ENCODE results near the gene INTU.
"Not testable (repeated sequence)": the region's sequence is repeated elsewhere in the genome, so short reads cannot be mapped to it uniquely, and the experiment has no call there.

Gene INTU

DNA sequence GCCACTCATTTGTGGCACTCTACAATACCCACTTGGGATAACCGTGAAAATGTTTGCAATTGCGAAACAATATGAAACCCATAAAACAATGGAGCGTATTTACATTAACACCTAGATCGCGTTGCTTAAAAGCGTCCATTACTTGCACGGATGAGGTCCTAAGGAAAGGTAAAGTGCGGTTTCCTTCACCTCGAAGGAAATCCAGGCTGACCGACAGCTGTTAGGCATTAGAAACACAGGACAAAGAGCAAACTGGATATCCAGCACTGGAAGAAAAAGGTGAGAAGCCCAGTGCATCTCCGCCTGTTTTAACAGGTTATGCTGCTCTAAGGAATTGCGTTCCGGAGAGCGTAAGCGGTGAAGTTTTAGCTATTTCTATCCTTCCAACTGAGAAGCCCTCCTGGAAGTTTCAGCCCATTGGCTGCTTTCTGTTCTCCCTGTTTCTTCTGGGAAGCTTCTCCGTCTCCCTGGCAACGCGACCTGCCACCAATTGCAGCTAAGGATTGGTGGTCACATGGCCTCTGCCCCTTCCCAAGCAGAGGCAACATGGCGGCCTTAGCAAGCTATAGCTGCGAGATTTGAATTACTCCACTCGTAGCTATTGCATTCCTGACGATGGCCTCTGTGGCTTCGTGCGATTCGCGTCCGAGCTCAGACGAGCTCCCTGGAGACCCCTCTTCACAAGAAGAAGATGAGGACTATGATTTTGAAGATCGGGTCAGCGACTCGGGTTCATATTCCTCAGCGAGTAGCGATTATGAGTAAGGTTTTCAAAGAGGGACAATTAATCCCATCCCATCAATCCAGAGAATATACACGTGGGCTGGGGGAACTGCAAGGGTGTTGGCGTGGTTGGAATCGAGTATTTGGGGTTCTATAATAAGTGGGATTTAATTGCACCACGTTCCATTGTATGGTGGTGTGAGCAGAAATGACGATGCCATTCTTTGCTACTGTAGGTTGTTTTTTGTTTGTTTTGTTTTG lies at the start of gene INTU:
Gene INTU (plus strand): TSS at position 538 of the 984 bp plus-strand sequence. CDS start 78 bp downstream, at position 616.
- DNase-seq (ENCODE audit: low read depth in 2 of 2) = no peak

DNA sequence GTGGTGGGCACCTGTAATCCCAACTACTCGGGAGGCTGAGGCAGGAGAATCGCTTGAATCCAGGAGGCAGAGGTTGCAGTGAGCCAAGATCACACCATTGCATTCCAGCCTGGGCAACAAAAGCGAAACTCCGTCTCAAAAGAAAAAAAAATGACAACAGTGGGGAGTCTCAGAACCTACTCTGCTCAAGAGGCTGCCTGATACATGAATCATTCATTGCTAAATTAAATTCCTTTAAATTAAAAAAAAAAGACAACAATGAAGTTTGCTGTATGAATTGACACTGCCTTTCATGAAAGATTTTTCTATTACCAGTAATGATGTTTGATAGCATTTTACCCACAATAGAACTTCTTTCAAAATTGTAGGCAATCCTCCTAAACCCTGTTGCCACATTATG lies 46.3 kb upstream of the INTU start:
- DNase-seq (ENCODE audit: low read depth in 2 of 2) = not testable (repeated sequence)

DNA sequence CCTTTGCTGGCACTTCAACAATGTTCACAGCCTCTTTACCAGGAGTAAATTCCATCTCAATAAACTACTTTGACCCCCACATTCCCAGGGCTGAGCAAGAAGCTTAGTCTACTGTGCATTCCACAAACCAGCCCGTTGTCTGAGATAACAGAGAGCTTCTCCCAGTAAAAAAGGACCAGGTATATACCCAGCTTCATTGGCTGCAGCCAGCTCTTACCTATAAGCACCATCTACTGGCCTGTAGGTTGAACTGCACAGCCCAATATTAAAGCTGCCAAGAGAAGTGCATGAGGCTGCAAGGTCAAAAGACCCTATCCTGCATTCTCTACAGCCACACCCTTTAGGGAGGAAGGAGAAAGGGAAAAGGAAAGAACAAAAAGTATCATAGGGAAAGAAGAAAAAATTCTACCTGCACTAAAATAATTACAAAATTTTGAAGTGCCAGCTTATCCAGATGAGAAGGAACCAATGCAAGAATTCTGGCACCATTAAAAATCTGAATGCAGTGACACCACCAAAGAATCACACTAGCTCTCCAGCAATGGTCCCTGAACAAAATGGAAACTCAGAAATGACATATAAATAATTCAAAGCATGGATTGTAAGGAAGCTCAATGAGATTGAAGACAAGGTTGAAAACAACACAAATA lies 45.7 kb upstream of the INTU start:
- DNase-seq (ENCODE audit: low read depth in 2 of 2) = no peak

DNA sequence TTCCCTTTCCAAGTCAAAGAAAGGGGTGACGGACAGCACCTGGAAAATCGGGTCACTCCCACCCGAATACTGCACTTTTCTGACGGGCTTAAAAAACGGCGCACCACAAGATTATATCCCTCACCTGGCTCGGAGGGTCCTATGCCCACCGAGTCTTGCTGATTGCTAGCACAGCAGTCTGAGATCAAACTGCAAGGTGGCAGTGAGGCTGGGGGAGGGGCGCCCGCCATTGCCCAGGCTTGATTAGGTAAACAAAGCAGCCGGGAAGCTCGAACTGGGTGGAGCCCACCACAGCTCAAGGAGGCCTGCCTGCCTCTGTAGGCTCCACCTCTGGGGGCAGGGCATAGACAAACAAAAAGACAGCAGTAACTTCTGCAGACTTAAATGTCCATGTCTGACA lies 43.6 kb upstream of the INTU start:
- DNase-seq (ENCODE audit: low read depth in 2 of 2) = not testable (repeated sequence)

DNA sequence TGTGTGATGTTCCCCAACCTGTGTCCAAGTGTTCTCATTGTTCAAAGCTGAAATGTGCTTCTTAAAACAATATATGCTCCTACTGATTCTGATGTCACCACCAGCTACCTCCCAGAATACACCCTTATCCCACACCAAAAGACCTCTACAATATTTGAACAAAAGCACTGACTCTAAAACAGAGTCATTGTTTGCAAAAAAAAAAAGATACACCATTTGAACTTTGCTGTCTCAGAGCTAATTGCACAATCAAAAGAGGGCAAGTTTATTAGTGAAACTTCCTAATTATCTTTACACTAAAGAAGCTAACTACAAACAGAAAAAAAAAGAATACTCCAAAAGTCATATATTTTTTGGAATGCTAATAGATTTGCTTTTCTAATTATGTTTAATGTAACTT lies 34.1 kb upstream of the INTU start:
- DNase-seq (ENCODE audit: low read depth in 2 of 2) = no peak

DNA sequence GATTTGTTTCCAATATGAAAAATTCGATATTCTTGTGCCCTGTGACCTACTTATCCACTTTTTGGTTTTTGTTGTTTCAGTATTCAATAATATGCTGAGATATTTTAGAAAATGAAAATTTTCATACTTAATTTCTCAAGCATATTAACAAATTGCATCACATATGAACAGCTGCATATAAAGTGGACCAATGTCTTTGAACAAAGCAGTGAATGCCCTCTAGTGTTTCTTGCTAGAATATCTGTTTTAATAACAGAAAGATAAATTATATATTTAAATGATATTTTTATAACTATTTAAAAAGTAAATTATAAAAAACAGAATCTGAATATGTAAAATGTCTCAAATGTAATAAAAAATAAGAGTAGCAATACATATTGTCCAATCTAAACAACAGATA lies 31.7 kb upstream of the INTU start:
- no peak for DNase-seq (ENCODE audit: low read depth in 2 of 2)

DNA sequence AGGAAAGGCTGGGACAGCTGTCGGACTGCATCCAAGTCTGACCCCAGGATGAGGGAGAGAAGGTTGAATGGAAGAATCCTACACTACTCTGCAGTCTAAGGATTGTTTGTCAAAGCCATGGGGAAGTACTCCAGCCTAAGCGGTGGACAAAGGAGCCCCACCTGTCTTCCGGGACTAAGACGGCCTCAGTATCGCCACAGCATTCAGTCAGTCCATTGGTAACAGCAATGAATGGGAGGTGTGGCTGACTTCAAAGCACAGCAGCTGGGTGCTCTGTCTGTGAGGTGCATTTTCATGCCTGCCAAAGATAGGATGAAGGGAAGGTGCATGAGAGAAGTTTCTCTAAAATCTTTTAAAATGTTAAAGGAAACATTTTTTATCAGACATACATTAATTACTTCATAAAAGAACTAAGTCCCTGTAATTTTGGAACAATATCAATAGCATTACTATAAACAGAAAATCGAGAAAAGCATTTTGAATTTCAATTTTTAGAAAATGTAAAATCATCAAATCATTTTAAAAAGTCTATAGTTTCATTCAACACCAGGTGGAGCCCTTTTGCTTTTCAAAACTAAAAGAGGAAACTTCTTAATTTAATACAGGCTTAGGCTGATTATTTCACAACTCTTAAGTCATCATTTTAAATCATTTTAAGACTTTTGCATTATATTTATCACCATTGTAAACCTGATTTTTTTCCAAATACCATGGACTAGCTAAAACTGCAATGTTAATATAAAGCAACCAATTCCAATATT lies 27.6 kb upstream of the INTU start:
- no peak for DNase-seq (ENCODE audit: low read depth in 2 of 2)

DNA sequence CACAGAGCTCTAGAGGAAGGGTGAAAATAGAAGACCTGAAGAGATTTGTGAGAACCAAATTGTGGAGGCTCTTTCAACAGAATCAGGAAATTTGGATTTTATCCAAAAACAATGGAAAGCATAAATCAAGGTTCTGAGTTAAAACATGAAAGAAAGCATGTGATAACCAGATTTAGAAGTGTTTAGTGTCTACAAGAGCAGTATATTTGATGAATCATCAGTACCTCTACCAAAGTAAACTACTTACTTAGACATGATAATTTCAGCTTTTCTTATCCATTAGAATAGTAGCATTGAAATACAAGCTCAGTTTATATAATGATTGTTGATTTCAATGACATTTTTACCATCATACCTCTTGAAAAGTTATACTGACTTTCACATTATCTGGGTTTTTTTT lies 25.9 kb upstream of the INTU start:
- DNase-seq (ENCODE audit: low read depth in 2 of 2) = no peak

DNA sequence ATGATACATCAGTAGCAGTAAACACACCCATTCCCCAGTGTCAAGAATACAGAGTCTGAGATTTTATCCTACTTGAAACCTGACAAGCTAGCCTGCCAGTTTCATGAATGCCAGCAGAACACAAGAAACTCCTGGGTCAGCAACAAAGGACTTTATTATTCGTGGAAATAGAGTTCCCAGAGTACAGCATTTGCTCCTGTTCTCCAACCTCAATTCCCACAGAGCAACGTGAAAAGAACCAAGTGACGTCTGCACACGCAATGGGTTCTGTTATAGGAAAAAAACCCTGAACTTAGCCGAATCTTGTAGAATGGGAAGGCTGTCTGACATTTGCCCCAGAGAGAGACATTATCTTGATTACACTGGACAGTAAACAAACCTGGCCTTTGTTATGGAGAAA lies 23.3 kb upstream of the INTU start:
- DNase-seq (ENCODE audit: low read depth in 2 of 2) = no peak

DNA sequence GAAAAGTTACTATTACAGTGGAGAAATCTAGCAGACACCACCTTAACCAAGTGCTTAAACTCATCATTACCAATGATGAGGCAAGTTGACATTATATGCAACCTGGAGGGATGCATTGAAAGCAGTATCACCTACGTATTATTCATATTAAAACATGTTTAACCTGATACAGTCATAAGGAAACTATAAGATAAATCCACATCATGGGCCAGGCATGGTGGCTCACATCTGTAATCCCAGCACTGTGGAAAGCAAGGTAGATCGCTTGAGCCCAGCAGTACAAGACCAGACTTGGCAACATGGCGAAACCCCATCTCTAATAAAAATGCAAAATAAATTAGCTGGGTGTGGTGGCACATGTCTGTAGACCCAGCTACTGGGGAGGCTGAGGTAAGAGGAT lies 22.3 kb upstream of the INTU start:
- no peak for DNase-seq (ENCODE audit: low read depth in 2 of 2)

DNA sequence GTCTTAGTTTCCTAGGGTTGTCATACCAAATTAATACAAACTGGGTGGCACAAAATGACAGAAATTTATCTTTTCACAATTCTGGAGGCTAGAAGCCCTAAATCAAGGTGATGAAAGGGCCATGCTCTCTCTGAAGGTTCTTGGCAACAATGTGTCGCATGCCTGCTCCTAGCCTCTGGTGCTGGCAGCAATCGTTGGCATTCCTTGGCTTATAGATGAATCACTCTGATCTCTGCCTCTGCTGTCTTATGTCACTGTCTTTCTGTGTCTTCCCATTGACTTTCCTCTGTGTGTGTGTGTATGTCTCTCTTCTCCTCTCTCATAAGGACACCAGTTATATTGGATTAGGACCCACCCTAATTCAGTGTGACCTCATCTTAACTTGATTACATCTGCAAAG lies 15.9 kb upstream of the INTU start:
- DNase-seq (ENCODE audit: low read depth in 2 of 2) = no peak

DNA sequence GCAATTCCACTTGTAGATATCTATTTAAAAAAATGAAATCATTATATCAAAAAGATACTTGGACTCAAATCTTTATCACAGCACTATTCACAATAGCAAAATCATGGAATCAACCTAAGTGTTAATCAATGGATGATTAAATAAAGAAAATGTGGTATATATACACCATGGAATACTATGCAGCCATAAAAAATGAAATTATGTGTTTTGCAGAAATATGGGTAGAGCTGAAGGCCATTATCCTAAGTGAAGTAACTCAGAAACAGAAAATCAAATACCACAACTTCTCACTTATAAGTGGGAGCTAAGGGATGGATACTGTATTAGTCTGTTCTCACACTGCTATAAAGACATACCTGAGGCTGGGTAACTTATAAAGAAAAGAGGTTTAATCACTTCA lies 14.3 kb upstream of the INTU start:
- DNase-seq (ENCODE audit: low read depth in 2 of 2) = no peak

DNA sequence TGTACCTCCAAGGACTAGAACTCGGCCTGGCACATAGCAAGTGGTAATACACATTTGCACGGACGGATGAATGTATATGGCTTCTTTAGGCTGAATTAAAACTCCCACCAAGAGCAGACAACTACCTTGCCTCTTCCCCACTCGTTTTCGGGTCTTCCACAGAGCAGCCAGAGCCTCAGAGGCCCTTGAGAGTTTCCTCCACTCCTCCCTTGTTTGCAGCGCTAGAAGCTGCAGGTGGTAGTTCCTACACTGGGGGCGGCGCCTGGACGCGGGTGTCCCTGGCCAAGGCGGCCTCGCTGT lies 10.2 kb upstream of the INTU start:
- DNase-seq (ENCODE audit: low read depth in 2 of 2) = no peak

DNA sequence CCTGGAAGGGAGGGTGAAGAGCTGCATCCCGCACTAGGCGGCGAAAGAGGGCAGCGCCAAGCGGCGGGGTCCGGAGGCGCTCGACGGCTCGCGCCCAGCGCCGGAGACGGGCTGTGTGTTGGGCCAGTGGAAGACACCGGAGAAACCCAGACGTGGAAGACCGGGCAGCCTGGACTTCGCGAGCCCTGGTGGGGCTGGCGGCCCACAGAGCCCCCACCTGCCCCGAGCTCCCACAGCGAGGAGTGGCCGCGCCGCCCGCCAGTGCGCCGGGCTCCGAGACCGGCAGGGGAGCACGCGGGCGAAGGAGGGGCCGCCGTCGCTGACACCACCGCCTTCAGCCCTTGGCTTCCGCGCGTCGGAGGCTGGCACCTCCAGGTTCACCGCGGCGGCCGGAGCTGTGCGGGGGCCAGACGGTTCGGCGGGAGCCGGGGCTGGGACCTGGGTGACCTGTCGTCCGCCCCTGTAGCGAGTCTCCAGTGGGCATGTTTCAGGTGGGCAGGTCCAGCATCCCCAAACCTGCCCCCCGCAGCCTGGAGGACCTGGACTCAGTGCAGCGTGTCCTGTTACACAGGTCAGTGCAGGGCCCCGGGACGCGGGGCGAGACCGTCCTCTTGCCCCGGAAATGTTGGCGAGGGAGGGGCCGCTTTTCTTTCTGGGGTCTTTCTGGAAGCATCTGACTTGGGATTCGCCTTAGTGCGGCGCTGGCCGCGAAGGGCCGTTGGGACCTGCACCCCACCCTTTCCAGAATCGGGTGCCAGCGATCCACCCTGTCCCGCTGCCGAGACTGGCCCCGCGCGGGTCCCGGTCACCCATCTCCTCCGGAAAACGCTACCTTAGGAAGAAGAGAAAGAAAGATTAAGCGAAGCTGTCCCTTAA lies 9.6 kb upstream of the INTU start:
- DNase-seq (ENCODE audit: low read depth in 2 of 2) = no peak

DNA sequence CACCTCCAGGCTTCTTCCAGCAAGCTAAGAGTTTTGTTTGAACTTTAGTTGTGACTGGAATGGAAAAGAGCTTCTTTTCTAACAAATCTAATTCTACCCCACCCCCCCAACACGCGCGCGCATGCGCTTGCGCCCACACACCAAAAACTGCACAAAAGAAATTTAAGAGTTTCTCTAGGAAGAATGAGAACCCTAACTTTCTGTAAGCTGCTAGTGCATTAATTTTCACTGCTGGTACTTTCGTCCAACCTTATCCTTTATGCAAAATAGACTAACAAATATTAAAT lies 9.0 kb upstream of the INTU start:
- DNase-seq (ENCODE audit: low read depth in 2 of 2) = no peak

DNA sequence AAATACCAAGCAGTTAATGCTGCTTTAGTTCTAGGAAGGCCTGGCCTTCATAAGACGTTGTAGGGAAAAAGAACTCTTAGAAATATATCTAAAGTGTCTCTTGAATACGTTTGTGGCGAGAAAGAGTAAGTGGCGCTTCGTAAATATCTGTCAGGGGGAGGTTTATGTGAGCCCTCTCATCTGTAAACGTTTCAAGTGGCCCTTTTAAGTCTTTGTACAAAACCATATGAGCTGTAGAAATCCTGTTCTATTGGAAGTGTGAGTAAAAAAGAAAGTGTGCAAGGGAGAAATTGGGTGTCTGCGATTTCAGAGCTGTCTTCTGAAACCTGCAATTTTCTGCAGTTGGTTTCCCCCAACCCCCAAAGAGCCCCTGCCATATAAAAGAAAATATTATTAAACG lies 8.6 kb upstream of the INTU start:
- no peak for DNase-seq (ENCODE audit: low read depth in 2 of 2)

DNA sequence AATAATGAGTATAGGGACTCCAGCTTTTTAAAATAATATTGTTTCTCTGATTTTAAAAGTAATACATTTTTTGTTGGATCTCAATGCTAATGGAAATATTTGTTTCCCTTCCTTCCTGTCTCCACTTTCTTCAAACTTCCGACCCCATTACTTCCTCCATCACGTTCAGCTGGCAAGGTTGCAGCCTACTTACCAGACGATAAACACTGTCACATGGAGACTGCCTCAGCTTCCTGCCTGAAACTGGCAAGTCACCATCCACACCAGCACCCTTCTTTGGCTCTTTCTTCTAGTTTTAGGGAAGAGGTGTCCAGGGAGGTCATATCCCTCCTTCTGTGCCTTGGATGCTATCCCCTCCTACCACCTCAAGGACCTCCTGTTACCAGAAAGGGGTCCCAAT lies 3.4 kb upstream of the INTU start:
- no peak for DNase-seq (ENCODE audit: low read depth in 2 of 2)

DNA sequence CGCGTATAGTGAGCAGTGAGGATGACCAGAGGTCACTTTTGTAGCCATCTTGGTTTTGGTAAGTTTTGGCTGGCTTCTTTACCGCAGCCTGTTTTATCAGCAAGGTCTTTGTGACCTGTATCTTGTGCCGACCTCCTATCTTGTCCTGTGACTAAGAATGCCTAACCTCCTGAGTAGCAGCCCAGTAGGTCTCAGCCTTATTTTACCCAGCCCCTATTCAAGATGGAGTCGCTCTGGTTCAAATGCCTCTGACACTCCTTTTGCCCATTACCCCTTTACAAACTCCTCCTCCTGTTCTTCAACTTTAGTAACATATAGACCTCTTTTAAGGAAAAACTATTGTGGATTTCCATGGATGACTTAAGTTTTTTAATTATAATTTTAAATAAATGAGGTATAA lies 2.6 kb upstream of the INTU start:
- no peak for DNase-seq (ENCODE audit: low read depth in 2 of 2)

DNA sequence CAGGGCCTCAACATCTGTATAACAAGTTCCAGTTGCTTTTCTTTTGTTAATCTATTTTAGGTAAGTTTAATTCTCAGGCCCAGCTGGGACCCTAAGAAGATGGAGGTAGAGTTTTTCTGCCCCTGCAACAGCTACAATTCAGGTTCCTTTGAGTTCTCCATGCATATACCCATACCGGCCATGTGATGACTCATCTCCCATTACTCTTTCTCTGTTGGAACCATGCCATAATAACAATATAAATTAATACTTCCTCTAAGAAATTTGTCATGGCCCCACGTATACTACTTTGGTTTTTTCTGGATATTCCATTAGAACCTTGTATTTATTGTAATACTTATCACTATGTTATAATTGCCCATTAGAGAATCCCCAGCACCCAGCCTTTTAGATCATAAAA lies 1.3 kb upstream of the INTU start:
- no peak for DNase-seq (ENCODE audit: low read depth in 2 of 2)

DNA sequence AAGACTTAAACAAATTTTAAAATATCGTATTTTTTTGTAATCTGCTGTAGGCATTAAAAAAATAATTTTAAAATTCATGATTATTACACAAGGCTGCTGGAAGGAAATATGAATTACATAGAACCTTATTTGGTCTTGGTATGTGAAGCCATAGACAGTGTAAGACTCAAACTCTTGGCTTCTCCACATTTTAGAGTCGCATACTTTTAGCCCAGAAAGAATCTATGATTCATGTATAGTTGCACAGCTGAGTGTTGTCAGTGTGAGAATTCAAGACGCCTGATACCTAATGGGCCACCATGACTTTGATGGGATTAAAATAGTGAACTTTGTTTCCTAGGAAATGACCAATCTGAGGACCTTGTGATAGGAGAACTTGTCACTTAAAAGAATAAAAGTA lies 1.4 kb downstream of the INTU start:
- no peak for DNase-seq (ENCODE audit: low read depth in 2 of 2)

DNA sequence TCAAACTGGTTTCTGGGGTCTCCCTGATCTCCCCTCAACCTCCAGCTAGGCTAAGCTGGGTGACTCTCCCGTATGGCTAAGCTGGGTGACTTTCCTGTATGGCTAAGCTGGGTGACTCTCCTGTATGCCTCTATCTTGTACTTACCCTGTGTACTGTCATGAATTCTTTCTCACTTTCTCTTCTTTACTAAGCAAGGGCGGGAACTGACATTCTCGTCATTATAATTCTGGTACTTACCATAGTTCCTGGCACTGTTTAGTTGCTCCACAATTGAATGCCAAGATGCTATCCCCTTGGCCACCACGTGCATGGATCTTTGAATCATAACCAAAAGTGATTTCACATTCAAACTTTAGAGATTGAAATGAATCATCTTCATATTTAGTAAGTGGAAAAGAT lies 8.8 kb downstream of the INTU start:
- DNase-seq (ENCODE audit: low read depth in 2 of 2) = no peak

DNA sequence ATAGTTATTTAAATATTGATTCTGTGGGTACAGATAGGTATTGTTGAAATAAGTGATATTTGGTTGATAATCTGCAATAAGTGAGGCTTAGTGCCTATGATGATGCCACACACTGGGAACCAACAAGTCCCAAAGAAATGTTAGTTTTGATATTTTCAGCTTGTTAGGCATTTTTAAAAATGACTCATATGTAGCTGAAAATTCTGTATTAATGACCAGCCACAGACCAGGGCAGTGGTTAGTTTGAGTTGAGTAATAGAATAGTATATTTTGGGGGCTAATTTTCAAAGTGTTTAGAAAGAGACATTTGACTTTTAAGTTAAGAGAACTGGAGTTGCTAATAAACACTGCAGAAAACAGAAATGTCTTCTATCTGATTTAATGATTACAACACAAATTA lies 9.4 kb downstream of the INTU start:
- no peak for DNase-seq (ENCODE audit: low read depth in 2 of 2)

All from stimulated activated CD4-positive, alpha-beta T cell treated with anti-CD3 and anti-CD28 coated beads, Interleukin-1b, Interleukin-23, amount 100 ng/mL, for 4 hours (primary cell).